Stimulated activated naive CD4-positive, alpha-beta T cell treated with Interleukin-2 at 50 U/mL for 16 hours (primary cell): Measurements from ENCODE around the gene VAC14.

Experiments used
- DNase-seq: peaks from one replicate; lab custom pipeline; 2025; lab: John Stamatoyannopoulos, UW

VAC14 gene

DNA sequence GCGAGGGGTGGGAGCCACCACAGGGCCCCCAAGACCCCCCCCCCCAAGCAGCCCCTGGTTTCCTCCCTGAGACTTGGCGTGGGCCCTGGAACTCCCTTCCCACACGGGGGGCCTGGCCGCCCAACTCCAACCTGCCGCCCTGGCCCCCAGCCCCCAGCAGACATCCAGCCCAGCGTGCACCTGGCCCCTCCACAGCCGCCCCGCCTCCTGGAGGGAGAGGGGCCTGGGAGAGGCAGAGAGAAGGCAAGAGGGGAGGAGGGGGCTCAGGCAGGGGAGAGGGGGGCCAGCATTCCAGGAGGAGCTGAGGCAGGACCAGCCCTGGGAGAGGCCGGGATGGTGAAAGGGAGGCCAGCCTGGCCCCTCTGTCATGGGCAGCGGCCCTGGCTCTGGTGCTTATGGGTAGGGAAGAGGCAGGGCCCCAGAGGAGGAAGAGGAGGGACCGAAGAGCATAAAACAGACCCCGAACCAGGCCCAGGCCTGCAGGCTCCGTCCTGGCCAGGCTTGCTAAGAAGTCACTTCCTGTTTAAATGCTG lies 137.9 kb downstream of the VAC14 start:
- DNase-seq: no peak

DNA sequence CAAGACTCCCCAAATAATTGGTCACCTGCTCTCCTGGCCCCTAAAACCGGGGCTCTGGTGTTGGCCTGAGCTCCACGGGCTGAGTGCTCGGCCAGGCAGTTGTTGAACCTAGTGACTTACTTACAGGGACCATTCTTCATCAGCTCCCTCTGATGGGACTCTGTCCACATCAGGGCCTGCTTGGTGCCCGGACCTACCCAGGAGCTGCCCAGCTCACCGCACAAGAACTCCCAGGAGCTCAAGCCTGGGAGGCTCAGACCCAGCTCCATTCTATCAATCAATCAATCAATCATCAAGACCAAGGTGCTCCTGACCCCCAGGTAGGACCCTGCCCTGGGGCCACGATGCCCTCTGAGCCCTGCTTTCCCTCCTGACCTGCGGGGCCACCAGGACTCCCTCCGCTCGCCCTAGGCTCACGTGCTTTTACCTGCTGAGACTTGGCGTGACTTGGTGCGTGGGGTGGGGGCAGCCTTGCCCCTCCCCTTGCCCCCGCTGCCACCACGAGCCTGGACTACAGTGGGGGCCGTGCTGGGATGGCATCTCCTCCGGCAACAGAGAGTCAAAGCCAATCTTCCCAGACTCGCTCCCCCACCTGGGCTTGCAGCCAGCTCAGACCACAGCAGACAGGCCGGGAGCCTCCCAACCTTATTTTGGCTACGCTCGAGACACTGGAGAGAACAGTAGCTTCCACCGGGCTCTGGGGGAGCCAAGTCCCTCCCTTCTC lies 138.9 kb downstream of the VAC14 start:
- DNase-seq: no peak

DNA sequence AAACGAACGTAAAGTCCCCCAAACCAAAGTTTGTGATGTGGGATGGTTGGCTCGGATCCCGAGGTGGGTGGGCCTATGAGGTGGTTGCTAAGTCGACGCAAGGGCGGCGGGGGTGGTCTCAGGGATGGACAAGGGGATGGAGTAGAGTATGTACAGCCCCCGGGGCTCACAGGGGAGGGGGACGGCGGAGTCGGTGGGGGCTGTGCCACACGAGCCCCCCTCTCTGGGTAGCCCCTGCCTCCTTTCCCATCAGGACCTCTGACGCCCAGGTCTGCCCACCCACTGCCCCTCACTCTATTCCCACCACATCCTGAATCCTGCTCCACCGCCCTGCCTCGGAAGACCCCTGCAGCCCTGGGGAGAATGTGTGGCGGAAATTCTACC lies 139.4 kb downstream of the VAC14 start:
- no peak for DNase-seq

DNA sequence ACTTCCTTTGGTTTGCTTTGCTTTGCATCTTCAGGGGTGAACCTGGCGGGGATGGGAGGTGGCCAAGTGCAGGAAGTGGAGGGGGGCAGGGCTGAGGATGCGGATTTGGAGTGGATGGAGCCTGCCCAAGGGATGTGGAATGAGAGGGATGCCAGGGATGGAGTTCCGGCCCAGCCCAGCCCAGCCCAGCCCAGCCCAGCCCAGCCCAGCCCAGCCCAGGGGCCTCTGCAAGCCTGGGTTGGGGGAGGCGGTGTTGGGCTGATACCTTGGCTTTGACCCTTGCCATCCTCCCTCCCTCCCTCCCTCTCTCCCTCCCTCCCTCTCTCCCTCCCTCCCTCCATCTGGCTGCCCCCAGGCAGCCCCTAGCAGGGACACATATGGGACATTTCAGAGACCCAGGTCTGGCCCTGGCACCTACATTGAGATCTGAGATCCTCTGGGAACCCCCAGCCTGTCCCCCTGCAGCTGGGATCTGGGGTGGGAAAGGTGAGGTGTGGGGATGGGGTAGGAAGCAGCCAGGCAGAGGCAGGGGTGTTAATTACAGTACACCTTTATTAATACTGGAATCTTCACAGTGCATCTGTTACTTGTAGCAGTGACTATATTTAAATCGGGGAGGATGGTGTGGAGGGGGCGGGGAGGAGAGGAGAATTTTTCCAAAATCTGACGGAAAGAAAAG lies 140.1 kb downstream of the VAC14 start:
- no peak for DNase-seq

DNA sequence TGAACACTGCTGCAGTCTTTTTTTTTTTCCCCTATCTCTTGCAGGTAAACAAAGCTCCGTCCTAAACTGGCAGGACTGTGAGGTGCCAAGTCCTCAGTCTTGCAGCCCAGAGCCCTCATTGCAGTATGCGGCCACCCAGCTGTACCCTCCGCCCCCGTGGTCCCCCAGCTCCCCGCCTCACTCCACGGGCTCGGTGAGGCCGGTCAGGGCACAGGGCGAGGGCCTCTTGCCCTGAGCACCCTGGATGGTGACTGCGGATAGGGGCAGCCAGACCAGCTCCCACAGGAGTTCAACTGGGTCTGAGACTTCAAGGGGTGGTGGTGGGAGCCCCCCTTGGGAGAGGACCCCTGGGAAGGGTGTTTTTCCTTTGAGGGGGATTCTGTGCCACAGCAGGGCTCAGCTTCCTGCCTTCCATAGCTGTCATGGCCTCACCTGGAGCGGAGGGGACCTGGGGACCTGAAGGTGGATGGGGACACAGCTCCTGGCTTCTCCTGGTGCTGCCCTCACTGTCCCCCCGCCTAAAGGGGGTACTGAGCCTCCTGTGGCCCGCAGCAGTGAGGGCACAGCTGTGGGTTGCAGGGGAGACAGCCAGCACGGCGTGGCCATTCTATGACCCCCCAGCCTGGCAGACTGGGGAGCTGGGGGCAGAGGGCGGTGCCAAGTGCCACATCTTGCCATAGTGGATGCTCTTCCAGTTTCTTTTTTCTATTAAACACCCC lies 140.8 kb downstream of the VAC14 start:
- no peak for DNase-seq

DNA sequence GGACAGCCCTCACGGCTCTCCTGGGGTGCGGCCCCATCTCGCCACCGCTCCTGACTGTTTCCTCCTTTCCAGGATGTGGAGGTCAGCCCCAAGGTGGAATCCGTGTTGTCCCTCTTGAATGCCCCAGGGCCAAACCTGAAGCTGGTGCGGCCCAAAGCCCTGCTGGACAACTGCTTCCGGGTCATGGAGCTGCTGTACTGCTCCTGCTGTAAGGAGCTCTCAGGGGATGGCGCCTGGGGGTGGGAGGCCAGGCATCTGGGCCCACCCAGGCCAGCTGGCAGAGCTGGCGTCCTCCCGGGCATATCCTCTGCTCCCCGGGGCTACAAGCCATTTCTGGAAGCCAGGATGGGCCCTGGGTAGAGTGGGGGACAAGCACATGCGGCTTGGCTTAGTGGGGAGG lies 141.4 kb downstream of the VAC14 start:
- no peak for DNase-seq

DNA sequence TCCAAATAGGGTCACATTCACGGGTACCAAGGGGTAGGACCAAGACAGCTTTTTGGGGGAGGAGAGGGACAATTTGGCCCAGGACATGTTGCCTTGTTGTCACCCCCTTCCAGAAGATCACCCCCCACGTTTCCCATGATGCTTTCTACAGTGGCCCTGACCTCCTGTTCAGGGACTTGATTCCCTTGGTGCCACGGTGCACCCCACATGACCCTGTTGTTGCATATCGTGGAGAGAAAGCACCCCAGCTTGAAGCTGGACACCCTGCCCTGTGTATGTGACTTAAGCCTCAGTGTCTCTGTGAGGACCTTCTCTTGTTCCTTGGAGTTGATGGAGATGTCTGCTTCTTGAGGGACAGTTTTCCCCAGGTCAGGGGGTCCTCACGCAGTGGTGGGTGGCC lies 142.0 kb downstream of the VAC14 start:
- DNase-seq: no peak

DNA sequence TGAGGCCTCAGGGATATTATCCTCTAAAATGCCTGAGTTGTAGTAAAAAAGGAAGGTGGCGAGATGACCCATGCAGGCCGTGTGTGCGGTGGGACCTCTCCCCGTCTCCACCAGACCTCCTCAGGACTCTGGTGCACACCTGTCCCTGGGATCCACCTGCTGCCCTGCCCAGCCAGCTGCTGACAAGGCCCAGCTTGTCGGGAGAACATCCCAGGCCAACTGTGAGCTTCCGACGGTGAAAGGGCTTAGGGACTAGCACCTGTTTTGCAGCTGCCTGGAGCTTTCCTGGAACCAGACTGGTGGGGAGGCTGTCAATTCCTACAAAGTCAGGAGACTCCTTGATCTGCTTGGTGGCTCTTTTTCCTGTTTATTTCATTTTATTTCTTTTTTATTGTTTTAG lies 143.0 kb downstream of the VAC14 start:
- no peak for DNase-seq

DNA sequence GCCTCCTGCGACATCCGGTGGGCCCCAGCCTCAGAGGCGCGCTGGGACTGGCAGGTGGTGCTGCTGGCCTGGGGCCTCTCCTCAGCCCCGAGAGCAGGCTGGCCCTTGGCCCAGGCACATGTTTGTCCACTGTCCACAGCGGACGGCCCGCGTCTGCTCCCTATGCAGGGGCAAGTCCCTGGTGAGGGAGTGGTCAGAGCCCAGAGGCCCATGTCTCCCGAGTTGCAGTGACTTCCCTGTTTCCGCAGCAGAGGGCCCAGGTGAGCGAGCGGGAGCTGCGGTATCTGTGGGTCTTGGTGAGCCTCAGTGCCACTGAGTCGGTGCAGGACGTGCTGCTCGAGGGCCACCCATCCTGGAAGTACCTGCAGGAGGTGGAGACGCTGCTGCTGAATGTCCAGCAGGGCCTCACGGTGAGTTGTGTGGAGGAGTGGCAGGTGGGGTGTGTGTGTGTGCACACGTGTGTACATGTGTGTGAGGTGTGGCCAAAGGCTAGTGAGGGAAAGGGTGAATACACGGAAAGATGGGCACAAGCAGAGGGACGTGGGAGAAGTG lies 144.2 kb downstream of the VAC14 start:
- no peak for DNase-seq

DNA sequence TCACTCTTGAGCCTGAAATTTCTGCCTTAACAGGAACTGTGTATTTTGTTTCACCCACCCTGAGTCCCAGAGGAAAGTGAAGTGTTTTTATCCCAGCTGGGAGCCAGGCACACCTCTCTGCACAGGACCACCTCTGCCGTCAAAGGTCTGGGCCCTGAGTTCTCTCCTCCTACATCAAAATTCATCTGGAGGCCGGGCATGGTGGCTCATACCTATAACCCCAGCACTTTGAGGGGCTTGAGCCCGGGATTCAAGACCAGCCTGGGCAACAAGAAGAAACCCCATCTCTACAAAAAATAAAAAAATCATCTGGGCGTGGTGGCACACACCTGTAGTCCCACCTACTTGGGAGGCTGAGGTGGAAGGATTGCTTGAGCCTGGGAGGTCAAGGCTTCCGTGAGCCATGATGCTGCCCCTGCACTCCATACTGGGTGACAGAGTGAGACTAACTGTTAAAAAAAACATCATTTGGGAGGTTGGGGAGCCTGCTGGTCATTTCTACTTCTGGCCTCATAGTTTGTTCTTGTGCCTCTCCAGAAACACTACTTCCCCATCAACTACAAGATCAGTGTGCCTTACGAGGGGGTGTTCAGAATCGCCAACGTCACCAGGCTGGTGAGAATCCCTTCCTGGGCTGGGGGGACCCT lies 144.8 kb downstream of the VAC14 start:
- DNase-seq: no peak

DNA sequence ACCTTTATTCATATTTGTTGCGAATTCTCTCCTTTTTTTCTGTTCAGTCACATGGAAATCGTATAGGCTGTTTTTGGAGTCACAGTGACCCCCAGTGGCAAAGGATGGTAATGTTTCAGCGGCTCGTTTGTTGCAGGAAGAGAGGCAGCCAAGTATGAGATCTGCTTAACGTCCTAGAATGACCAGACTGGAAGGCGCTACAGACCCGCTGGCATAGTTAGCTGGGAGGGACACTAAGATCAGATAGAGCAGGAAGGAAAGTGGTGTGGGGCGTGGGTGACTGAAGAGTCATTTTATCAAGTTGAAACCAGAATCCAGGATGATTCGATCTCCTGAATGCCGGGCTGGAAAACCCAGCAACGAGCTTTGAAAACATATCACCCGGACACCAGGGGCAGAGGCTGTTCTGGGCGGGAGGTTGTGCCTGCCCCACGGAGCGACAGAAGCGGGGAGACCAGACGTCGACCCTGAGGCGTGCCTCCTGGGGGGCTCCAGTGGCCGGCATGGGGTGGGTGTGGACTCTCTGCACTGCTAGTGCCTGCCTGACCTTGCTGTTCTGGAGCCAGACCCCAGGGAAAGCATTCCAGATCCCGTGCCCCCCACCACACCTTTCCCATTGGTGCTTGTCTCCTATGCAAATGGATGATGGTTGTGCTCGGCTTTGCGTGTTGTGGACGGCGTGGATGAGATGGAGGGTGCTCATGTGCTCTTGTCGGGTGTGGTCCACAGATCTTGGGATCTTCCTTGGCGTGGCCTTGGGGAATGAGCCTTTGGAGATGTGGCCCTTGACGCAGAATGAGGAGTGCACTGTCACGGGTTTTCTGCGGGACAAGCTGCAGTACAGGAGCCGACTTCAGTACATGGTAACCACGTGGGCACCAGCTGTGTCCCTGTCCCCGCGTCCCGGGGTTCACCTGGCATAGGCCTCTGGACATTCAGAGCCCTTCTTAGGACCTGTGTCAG lies 146.9 kb downstream of the VAC14 start:
- peak; percentile 64 for DNase-seq

DNA sequence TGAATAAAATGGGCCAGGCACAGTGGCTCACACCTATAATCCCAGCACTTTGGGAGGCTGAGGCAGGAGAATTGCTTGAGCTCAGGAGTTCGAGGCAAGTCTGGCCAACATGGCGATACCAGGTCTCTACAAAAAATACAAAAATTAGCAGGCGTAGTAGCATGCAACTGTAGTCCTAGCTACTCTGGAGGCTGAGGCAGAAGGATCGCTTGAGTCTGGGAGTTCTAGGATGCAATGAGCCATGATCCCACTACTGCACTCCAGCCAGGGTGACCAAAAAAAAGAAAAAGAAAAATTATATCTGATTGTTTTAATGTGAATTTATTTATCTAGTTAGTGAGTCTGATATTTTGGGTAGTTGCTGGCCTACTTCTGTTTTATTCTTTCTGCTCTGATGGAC lies 147.6 kb downstream of the VAC14 start:
- no peak for DNase-seq

DNA sequence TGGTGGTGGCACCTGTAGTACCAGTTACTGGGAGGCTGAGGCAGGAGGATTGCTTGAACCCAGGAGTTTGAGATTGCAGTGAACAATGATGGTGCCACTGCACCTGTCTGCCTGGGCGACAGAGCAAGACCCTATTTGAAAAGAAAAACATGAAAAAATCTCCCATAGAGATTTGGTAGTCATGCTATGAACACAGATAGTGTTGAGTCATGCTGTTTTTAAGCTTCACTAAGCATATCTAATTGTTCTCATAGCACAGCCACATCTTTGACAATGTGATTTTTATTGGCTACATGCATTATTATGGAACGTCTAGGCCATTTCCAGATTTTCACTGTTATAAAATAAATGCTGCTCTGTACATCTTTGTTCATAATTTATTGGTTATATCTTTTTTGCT lies 148.6 kb downstream of the VAC14 start:
- DNase-seq: no peak

DNA sequence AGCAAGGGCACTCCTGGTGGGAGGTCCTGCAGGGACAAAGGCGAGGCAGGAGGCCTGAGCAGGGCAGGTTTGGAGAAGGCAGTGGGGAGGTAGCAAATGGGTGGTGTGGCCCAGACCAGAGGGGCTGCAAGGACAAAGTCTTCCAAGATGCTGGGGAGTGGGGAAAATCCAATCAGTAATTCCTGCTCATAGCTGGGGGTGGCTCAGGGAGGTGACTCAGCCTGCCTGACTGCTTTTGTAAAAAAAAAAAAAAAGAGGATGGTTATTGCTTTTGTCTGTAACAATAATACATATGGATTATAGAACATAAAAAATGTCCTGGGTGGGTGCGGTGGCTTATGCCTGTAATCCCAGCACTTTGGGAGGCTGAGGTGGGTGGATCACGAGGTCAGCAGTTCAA lies 149.4 kb downstream of the VAC14 start:
- no peak for DNase-seq

DNA sequence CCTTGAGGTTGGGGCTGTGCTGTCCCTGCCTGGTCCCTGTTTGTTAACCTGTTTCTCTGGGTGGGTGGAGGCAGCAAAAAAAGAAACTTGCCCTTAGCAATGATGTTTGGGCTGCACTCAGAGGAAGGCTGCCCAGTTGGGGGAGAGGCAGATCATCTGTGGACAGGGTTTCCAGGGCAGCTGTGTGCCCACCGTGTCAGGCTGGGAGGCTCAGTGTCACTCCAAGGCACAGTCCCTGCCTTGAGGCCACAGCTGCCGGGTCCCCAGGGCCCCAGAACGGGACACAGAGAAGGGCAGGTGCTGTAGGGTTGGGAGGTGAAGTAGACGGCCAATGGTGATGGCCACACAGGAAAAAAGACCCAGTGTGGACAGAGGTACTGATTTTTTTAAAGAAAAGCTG lies 150.7 kb downstream of the VAC14 start:
- no peak for DNase-seq

DNA sequence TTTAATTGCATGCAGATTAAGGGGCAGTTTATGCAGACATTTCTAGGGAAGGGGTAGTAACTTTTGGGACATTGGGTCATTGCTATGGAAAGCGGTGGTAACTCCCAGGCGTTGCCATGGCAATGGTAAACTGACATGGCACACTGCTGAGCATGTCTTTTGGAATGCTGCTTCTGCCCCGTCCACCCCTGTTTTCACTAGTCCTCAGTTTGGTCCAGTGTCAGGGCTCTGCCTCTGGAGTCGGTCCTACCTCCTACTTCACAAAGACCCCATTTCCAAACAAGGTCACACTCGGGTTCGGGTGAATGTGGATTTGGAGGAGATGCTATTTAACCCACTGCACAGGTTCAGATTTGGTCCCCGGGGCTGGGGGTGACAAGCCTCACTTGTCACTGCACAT lies 151.7 kb downstream of the VAC14 start:
- no peak for DNase-seq

DNA sequence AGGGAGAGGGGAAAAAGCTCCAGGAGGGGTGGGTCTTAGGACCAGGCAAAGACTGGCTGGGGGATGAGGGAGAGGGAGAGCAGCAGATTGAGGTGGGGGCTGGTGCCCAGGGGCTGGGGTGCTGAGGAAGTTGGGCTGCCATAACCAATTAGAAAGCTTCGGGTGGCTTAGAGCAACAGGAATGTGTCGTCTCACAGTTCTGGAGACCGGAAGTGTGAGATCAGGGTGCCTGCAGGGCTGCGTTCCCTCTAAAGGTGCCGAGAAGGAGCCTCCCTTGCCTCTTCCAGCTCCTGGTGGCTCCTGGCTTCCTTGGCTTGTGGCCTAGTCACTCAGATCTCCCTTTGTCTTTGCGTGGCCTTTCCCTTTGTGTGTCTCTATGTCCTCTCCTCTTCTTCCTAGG lies 152.4 kb downstream of the VAC14 start:
- no peak for DNase-seq

DNA sequence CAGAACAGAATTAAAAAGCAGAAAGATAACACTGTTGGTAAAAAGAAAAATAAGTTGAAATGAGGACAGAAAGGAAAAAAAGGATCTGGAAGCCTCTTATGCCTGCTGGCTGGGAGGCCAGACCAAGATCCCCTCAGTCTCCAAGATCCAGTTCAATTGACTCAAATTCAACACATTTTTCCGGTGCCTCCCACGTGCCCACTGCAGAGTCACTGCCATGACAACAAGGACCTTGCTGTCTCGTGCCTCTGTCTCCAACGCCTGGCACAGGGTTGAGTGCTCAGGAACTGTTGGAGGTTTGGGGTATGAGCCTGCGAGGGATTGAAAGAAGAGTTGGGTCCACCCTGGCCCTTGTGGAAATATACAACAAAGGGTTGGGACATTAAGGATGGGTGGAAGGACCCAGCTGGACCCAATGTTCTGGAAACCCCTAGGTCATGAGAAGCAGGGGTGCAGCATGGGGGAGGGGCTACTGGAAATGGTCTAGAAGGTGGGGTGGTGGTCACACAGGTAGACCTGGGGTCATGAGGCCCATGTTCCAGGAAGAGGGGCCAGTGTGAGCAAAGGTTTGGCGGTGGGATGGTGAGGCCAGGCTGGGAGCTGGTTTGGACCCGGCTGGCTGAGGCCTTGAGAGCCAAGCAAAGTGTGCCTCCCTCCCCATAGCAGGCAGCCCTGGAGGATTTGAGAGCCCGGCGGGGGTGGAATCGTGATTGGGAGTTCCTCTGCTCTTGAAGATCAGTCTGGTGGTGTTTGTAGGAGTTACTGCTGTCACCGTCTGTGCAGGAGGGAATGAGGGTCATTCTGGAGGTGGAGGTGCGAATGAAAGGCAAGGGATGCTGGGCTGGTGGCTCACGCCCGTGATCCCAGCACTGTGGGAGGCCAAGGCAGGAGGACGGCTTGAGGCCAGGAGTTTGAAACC lies 153.3 kb downstream of the VAC14 start:
- DNase-seq: no peak

DNA sequence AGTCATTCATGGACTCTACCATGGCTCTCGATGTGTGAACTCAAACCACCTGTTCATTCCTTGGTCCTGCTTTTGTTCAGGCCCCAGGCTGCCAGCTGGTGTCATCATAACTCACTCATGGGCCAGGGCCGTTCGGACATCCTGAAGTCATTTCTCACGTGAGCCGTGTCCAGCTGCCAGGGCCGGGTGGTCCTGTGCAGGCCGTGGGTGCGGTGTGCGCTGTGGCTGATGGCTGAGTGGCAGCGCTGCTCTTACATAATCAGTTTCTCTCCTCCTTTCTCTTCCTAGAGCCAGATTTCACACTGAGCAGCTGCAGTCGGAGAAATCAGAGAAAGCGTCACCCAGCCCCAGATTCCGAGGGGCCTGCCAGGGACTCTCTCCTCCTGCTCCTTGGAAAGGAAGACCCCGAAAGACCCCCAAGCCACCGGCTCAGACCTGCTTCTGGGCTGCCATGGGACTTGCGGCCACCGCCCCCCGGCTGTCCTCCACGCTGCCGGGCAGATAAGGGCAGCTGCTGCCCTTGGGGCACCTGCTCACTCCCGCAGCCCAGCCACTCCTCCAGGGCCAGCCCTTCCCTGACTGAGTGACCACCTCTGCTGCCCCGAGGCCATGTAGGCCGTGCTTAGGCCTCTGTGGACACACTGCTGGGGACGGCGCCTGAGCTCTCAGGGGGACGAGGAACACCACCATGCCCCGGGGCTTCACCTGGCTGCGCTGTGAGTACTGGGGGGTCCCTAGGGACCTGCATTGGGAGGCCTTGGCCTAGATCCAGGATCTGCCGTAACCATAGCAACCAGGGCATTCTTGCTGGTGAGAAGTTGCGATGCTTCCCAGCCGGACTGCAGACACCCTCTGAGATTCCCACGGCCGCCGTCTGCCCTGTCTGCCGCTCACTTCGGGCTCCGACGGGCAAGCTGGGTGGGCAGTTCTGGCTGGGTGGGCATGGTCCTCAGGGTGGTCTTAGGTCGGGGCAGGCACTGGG lies 154.4 kb downstream of the VAC14 start, which contains the start of gene IL34:
IL34 (plus strand) TSS at position 300 of the 982 bp plus-strand sequence; CDS start at position 689, 389 bp downstream.
- DNase-seq: no peak
